ENCODE data around the gene ARHGEF16.

The ARHGEF16 gene

GRCh38 chr1:3472088-3472850 is 17.8 kb downstream of the ARHGEF16 start:
- H3K36me3 ChIP-seq (ENCODE audit: low read depth), result peaks cover 14% of the 10 kb centered on the region
- peaks cover 42% of the 10 kb centered on the region for H3K4me1 ChIP-seq (ENCODE audit: insufficient read depth, poor library complexity, severe bottlenecking)
- no peaks in the 10 kb centered on the region for H3K9me3 ChIP-seq (ENCODE audit: severe bottlenecking)
- H3K27me3 ChIP-seq (ENCODE audit: insufficient read depth, poor library complexity, severe bottlenecking), result no peaks in the 10 kb centered on the region
- TF ChIP-seq CTCF (IDR thresholded peaks at IDR 0.05; ENCODE audit: poor library complexity, severe bottlenecking), result peak; percentile 18
- ATAC-seq (ENCODE audit: low read depth) (no peak), DNase-seq (ENCODE audit: low spot score) (no peak)
- no peak overlapping the region for H3K4me3 ChIP-seq (ENCODE audit: severe bottlenecking)
- peak overlapping the region; percentile 67 for H3K27ac ChIP-seq (ENCODE audit: poor library complexity, severe bottlenecking)

- Histone ChIP-seq H3K27ac (ENCODE audit: poor library complexity, severe bottlenecking) (peak overlapping the region; percentile 67), H3K4me3 (ENCODE audit: severe bottlenecking) (no peak overlapping the region), H3K36me3 (ENCODE audit: low read depth) (peaks cover 14% of the 10 kb centered on the region), H3K27me3 (ENCODE audit: insufficient read depth, poor library complexity, severe bottlenecking) (no peaks in the 10 kb centered on the region), H3K9me3 (ENCODE audit: severe bottlenecking) (no peaks in the 10 kb centered on the region), H3K4me1 (ENCODE audit: insufficient read depth, poor library complexity, severe bottlenecking) (peaks cover 36% of the 10 kb centered on the region)
- ATAC-seq (ENCODE audit: low read depth), result no peak
- no peak for DNase-seq (ENCODE audit: low spot score)
- TF ChIP-seq CTCF (IDR thresholded peaks at IDR 0.05; ENCODE audit: poor library complexity, severe bottlenecking), result no peak
Measured at GRCh38 chr1:3472906-3473305, 18.4 kb downstream of the ARHGEF16 start.

GRCh38 chr1:3473381-3473844 is 18.9 kb downstream of the ARHGEF16 start:
- Histone ChIP-seq H3K9me3 (ENCODE audit: severe bottlenecking) (no peaks in the 10 kb centered on the region), H3K27me3 (ENCODE audit: insufficient read depth, poor library complexity, severe bottlenecking) (no peaks in the 10 kb centered on the region), H3K27ac (ENCODE audit: poor library complexity, severe bottlenecking) (peak overlapping the region; percentile 67), H3K36me3 (ENCODE audit: low read depth) (peaks cover 14% of the 10 kb centered on the region), H3K4me3 (ENCODE audit: severe bottlenecking) (no peak overlapping the region), H3K4me1 (ENCODE audit: insufficient read depth, poor library complexity, severe bottlenecking) (peaks cover 30% of the 10 kb centered on the region)
- TF ChIP-seq CTCF (IDR thresholded peaks at IDR 0.05; ENCODE audit: poor library complexity, severe bottlenecking), result no peak
- ATAC-seq (ENCODE audit: low read depth), result peak; percentile 66
- no peak for DNase-seq (ENCODE audit: low spot score)

GRCh38 chr1:3474016-3474415 is 19.6 kb downstream of the ARHGEF16 start:
- no peak overlapping the region for H3K4me3 ChIP-seq (ENCODE audit: severe bottlenecking)
- TF ChIP-seq CTCF (IDR thresholded peaks at IDR 0.05; ENCODE audit: poor library complexity, severe bottlenecking), result no peak
- ATAC-seq (ENCODE audit: low read depth) (no peak), DNase-seq (ENCODE audit: low spot score) (no peak)
- H3K27ac ChIP-seq (ENCODE audit: poor library complexity, severe bottlenecking), result peak overlapping the region; percentile 67
- peaks cover 29% of the 10 kb centered on the region for H3K4me1 ChIP-seq (ENCODE audit: insufficient read depth, poor library complexity, severe bottlenecking)
- H3K9me3 ChIP-seq (ENCODE audit: severe bottlenecking), result no peaks in the 10 kb centered on the region
- peaks cover 14% of the 10 kb centered on the region for H3K36me3 ChIP-seq (ENCODE audit: low read depth)
- no peaks in the 10 kb centered on the region for H3K27me3 ChIP-seq (ENCODE audit: insufficient read depth, poor library complexity, severe bottlenecking)

GRCh38 chr1:3474421-3474820 is 20.0 kb downstream of the ARHGEF16 start:
- Histone ChIP-seq H3K9me3 (ENCODE audit: severe bottlenecking) (no peaks in the 10 kb centered on the region), H3K27ac (ENCODE audit: poor library complexity, severe bottlenecking) (peak overlapping the region; percentile 67), H3K4me3 (ENCODE audit: severe bottlenecking) (no peak overlapping the region), H3K36me3 (ENCODE audit: low read depth) (peaks cover 10% of the 10 kb centered on the region), H3K27me3 (ENCODE audit: insufficient read depth, poor library complexity, severe bottlenecking) (no peaks in the 10 kb centered on the region), H3K4me1 (ENCODE audit: insufficient read depth, poor library complexity, severe bottlenecking) (peaks cover 29% of the 10 kb centered on the region)
- ATAC-seq (ENCODE audit: low read depth), result no peak
- no peak for DNase-seq (ENCODE audit: low spot score)
- no peak for TF ChIP-seq CTCF (IDR thresholded peaks at IDR 0.05; ENCODE audit: poor library complexity, severe bottlenecking)
